ENCODE measurements around the gene ATF4.

Gene ATF4

GRCh38 chr22:39475902-39476301, 44.5 kb upstream of the ATF4 start:
- no peak for TF ChIP-seq CTCF (IDR thresholded peaks at IDR 0.05; ENCODE audit: low read depth, low read length)
- no peak overlapping the region for H3K4me3 ChIP-seq (ENCODE audit: low read depth, low read length)

GRCh38 chr22:39476664-39477063, 43.7 kb upstream of the ATF4 start:
- H3K4me3 ChIP-seq (ENCODE audit: low read depth, low read length): no peak overlapping the region
- TF ChIP-seq CTCF (IDR thresholded peaks at IDR 0.05; ENCODE audit: low read depth, low read length): no peak

DNA sequence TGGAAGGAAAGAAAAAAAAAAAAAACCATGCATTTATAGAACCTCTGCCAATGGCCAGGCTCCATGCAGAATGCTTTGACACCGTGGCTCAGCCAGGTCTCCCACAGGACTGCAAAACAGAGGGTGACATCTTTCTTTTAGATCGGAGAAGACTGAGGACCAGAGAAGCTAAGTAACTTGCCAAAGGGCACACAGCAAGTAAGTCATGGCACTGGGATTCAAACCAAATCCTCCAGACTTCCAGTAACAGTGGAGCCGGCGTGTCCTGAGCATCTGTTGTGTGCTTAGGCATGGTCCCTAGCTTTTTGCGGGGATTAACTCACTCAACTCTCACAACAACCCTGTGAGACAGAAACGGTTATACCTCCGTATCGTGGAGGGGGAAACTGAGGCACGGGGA, 42.8 kb upstream of the ATF4 start:
- H3K4me3 ChIP-seq (ENCODE audit: low read depth, low read length): no peak overlapping the region
- no peak for TF ChIP-seq CTCF (IDR thresholded peaks at IDR 0.05; ENCODE audit: low read depth, low read length)

DNA sequence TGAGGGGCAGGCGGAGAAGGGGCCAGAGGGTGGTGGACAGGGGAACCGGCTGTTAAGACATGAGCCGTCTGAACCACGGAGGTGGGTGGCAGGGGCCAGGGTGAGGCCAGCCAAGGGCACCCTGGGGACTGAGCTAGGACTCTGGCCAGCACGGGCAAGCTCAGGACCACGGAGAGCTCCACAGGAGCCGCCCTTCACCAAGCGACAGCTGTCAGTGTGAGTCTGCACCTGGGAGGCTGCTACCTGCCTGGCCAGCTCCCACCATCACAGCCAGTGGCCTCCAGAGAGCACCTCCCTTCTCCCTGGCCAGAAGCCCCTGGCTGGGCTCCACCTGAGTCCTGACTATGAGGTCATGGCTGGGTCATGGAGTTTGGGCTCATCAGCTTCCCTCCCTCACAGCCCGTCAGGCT, 41.9 kb upstream of the ATF4 start:
- no peak overlapping the region for H3K4me3 ChIP-seq (ENCODE audit: low read depth, low read length)

DNA sequence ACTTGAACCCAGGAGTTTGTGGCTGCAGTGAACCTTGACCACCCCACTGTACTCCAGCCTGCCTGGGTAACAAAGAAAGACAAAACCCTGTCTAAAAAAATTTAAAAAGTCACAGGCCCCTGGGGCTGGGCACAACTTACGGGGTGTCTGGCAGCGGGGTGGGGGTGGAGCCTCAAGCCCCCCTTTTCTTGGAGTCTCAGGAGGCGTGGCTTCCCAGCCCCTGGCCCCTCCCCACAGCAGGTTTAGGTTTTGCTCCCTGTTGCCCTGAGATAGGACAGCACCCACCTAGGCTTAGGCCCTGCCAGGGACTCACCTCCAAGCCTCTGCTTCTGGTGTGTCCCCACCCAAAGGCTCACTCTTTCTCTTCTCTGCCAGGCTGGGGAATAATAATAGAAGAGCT, 41.1 kb upstream of the ATF4 start:
- H3K4me3 ChIP-seq (ENCODE audit: low read depth, low read length): no peak overlapping the region
- no peak for TF ChIP-seq CTCF (IDR thresholded peaks at IDR 0.05; ENCODE audit: low read depth, low read length)

More for the DNA sequence above, 41.9 kb upstream of the ATF4 start:
- no peak for TF ChIP-seq CTCF (IDR thresholded peaks at IDR 0.05; ENCODE audit: low read depth, low read length)

DNA sequence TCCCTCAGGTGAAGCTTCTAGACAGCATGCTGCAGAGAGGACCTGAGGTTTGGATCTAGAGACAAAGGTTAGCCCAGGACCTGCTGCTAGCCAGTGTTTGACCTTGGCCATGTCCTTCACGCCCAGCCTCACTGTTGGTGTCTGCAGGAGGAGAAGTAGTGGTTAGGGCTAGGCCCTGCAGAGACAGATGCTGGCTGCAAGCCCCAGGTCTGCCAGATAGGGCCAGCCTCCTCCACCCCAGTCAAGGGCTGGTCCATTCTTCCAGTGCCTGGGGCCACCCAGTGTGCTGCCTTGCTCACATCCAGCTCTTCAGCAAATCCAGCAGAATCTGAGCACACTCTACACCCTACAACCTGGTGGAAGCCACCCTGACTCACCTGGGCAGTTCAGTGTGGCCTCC, 39.8 kb upstream of the ATF4 start:
- no peak overlapping the region for H3K4me3 ChIP-seq (ENCODE audit: low read depth, low read length)
- no peak for TF ChIP-seq CTCF (IDR thresholded peaks at IDR 0.05; ENCODE audit: low read depth, low read length)

DNA sequence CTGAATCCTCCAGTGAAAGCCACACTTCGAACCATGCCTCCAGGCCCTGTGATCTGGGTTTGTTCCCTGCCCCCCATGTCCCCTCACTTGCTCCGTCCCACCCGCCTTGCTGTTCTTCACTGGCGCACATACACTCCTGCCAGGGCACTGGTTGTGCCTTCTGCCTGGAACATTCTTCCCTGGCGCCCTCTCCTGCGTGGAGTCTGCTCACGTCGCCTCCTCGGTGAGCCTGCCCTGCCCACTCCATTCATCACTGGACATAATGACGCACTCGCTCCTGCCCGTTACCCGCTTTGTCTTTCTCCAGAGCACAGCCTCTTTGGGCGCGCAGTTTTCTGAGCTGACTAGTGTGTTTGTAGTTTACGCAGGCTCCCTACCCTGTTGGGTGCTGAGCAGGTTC, 39.3 kb upstream of the ATF4 start:
- no peak for TF ChIP-seq CTCF (IDR thresholded peaks at IDR 0.05; ENCODE audit: low read depth, low read length)
- H3K4me3 ChIP-seq (ENCODE audit: low read depth, low read length): no peak overlapping the region
